GM19193 (cell line): ENCODE results near the gene HRH2.

Experiments used
- POLR2A ChIP-seq: IDR thresholded peaks from 4 replicates; pipeline ENCODE4 v1.6.1; 2011; ENCODE audit not compliant: insufficient read depth, insufficient read length; ENCODE audit errors: extremely low read depth

The HRH2 gene

DNA sequence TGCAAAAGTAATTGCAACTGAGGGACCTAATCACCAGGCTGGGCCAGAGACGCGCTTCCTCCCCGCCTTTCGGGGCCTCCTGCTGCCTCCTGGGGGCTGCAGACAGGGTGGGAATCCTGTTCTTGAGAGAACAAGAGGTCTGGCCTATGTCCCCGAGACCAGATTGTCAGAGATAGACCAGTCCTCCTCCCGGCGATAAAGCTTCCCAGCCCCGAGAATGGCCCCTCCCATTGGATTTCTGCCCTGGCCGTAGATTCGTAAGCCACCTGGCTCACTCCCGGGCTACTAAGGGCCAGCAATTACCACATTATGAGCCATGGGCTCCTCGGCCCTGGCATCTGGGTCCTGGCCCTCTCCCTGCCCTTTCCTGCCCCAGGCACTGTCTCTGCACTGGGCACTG is 70.4 kb downstream of the HRH2 start:
- TF ChIP-seq POLR2A: no peak

DNA sequence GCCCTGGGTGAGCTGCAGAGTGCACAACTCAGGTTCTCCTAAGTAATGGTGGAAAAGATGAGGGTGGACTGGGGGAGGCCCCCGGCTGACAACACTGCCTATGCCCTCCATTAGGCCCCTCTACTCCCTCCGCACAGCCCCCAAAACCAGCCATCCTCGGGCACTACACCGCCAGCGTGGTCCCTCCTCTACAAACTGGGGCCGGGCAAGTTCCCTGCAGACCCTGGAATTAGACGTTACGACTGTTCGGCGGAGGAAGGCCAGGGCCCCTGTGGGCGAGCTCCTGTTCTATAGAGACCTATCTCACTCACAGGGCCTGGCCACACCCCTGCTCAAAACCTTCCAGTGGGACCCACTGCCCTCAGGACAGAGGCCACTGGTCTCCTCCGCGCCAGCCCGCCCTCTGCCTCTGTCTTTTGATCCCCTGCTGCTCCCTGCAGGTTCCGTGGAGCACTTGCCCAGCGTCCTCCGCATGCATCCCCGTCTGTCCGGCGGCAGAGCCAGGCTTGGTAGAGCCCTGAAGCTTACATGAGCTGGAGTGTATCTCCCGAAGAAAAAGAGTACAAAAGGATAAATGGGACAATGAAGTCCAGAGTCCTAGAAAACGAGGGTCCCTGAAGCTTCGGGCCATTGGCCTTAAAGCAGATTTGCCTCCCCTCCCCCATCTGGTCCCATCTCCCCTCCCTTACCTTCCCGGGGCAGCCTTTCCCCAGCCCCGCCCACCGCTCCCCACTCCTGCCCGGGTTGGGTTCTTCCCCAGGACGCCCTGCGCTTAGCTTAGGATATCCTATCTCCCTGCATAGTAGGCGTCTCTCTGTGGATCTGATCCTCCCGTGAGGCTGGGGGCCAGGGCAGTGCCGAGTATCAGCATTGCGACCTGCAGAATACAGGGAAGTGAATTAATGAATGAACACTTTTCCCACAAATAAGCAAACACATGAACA is 71.3 kb downstream of the HRH2 start:
- TF ChIP-seq POLR2A: no peak

DNA sequence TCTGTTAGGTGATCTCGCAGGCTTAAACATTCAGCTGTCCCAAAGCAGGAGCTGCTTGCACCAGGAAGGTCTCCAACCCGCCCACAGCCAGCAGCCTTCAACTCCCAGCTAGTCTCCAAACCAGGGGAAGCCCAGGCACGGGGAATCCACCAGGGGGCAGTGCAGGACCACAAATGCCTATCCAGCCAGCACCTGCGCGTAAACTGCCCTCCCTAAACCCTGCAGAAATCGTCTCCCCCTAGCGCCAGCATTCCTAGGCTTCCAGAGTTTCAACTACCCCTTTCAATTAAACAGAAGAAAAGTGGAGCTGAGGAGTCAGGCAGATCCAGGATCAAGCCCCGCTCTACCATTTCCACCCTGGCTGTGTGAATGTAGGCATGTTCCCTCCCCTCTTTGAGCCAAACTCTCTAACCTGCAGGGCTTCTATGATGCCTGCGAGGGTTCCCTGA is 72.0 kb downstream of the HRH2 start:
- TF ChIP-seq POLR2A: no peak

DNA sequence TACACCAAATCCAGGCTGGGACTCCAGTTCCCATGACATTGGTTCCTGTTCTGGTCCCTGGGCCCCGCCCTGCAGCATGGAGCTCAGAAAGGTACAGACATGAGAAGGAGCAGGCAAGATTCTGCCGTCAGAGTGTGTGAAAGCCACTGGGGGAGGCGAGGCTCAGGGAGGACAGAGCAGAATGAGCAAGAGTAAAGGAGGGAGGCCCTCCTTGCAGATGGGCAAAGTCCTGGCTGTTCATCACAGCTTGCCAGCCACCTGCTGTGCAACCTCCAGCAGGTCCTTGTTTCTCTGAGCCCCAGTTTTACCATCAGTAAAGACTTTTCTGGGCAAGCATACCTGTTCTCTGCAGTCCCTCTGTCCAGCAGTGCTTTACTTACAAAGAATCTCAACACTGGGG is 73.3 kb downstream of the HRH2 start:
- no peak for TF ChIP-seq POLR2A

DNA sequence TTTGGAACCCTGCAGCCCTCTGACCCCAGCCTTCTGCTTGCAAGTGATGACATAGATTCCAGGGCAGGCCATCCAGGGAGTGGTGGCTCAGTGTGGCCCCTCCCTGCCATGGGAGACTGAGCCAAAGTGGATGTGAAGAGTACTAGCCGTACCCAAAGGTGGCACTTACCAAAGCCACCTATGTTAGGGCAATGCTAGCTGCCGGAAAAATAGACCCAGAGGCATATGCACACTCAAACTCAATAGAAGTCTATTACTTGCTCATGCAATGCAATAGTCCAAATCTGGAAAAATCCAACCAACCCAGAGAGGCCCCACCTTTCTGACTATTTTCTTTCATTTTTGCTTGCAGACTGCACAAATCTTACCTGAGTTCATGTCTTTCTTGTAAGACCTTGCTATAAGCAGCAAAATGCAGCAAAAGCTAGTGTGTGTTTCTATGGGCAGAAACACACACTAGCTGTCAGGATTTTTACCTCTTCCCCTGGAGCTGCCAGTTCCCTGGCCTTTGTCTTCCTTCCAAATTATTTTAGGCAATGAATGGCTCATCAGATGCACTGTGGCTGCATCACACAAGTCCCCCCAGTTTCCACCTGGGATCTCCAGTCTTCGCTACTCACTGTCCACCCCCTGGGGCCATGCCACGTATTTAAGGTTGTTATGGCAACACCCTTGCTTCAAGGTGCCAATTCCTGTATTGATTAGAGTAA is 74.0 kb downstream of the HRH2 start:
- TF ChIP-seq POLR2A: no peak

DNA sequence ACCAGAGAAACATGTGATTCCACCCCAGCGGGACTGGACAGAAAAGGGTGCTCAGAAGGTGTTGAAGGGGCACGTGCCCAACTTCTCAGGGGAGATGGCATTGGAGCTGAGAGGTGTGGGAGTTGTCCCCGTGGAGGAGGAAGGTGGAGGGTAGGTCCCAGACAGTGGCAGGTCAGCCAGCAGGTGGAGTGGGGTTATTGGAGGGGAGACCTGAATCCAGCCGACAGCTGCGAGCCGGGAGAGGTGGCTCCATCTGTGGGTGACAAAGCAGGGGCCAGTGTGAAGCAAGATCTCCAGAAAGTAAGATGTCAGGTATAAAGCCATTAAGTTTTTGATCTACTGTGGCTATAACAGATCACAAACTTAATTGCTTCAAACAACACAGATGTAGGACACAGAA is 75.1 kb downstream of the HRH2 start:
- TF ChIP-seq POLR2A: no peak

DNA sequence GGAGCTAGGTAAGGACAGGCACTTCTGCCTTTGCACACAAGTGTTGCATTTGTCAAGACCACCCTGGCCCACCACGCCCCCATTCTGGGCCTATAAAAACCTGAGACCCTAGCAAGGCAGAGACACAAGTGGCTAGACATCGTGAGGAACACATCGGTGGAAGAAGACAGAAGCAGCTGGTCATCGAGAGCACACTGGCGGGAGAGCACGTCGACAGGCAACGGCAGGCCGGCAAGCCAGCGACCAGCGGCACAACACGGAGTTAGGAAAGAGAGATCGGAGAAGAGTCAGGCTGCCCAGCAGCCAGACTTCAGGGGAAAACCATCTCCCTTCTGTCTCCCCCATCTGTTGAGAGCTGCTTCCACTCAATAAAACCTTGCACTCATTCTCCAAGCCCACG is 76.1 kb downstream of the HRH2 start:
- TF ChIP-seq POLR2A: no peak

DNA sequence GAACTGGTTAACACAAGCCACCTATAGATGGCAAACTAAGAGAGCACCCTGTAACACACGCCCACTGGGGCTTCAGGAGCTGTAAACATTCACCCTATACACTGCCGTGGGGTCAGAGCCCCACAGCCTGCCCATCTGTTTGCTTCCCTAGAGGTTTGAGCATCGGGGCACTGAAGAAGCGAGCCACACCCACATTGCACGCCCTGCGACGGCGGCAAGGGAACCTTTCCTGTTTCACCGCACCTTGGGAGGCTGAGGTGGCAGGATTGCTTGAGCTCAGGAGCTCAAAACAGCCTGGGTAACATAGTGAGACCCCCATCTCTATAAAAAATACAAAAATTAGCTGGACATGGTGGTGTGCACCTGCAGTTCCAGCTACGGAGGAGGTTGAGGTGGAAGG is 76.6 kb downstream of the HRH2 start:
- TF ChIP-seq POLR2A: no peak

DNA sequence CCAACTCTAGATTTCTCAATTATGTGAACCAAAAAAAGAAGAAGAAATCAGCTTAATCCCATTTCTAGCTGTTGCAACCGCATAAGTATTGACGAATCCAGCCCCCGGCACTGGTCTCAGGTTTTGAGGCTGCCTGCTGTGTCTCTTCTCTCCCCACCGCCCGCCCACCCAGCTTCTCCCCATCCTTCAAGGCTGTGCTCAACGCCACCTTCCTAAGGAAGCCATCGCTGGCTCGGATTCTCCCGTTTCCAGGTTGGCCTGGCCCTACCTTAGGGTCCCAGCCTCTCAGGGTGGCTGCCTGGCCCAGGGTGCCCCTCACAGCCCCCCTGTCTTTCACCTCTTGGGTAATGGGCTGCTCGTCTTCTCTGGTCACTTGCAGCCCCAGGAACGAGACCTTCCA is 77.8 kb downstream of the HRH2 start:
- no peak for TF ChIP-seq POLR2A

DNA sequence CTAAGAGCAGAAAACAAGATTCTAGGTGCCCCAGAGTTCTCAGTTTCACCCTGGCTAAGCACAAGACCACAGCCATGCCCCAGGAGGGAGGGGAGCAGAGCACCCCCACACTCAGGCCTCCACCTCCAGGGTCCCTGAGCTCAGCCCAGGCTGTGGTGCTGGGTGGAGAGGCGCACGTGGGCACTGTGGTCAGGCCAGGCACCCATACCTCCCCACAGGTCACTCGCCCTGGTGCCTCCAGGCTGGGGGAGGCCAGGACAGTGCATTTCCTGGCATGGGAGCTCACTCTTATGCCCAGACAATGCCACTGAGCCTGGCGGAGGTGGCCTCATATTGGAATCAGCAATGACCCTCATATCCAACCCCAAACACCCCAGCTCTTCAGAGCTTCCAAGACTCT is 78.8 kb downstream of the HRH2 start:
- no peak for TF ChIP-seq POLR2A

DNA sequence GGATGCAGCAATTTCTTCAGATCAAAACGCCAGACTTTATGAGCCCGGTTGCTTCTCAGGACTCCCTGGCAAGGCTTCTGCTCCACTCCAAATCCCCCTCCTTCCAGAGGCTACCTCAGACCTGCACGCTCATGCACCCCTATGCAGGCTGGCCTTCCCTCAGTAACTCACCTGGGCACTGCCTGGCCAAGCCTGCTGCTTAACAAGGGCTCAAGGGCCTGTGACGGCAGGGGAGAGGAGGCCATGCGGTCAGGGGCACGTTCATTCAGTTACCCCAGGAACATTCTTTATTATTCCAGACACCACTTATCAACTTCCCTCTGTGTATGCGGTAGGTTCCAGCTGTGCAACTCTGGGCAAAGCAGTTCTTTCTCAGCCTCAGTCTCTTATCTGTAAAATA is 79.6 kb downstream of the HRH2 start:
- TF ChIP-seq POLR2A: no peak

DNA sequence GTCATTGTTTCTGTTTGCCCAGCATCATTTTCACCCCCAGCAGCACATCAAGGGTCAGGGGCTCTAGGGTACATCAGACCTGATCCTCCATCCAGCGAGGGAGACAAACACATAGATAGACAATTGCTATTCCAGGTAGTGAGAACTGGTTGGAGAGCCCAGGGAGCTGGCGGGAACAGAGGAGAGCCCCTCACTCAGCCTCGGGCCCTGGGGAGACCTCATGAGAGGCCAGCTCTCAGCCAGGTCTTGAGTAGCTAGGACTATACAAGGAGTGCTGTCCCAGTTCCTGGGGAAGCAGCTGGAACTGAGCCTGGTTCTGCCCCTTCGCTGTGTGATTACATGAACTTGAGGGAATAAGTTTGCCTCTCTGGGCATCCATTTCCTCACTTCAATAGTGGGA is 80.3 kb downstream of the HRH2 start:
- no peak for TF ChIP-seq POLR2A

DNA sequence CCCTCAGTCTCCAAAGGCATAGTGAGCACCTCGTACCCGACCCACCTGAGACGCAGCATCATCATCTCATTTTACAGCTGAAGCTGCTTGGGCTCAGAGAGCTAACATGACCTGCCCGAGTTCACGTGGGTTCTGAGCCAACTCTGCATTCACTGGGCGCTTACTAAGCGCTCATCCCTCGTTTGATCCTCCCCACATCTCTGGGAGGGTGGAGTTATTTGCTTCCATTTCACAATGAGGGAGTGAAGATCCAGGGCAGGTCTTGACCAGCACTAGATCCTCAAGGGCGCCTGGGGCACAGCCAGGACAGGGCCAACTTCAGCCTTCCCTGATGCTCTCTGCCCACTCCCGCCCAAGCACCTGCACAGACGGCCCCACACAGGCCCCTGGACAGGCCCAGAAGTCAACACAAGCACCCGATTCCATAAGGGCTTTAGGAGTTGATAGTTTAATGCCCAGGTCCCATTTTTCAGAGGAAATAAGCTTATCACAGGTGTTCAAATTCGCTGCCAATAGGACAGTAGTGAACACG is 80.8 kb downstream of the HRH2 start:
- TF ChIP-seq POLR2A: no peak

DNA sequence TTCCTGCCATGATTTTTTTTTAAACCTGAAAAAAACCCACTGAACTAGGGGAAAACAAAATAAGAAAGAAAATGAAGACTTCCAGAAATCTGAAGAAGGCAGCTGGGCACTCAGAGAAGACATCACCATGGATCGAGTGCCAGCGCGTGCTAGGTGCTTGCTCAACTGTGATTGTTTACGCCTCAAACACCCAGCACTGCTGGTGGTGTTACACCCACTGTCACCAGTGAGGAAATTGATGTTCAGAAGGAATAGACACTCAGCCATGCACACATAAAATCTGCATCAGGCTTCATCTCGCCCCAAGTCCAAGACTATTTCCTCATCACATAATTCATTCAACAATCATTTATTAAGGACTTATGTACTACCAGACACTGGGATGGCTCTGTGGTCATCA is 82.1 kb downstream of the HRH2 start:
- no peak for TF ChIP-seq POLR2A

DNA sequence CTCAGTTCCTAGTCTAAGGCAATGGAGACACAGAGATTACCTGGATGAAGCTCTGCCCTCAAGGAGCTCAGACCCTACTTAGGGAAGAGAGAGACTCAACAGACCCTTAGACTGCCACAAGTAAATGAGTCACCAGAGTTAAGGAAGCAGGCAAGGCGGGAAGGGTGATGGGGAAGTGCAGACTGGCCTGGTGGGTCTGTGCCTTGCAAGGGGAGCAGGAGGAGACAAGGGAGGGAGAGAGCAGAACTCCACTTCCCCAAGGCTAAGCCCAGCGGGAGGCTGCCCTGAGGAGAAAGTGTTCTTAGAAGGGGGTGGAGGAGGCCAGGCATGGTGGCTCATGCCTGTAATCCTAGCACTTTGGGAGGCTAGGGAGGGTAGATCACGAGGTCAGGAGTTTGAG is 83.7 kb downstream of the HRH2 start:
- TF ChIP-seq POLR2A: no peak

DNA sequence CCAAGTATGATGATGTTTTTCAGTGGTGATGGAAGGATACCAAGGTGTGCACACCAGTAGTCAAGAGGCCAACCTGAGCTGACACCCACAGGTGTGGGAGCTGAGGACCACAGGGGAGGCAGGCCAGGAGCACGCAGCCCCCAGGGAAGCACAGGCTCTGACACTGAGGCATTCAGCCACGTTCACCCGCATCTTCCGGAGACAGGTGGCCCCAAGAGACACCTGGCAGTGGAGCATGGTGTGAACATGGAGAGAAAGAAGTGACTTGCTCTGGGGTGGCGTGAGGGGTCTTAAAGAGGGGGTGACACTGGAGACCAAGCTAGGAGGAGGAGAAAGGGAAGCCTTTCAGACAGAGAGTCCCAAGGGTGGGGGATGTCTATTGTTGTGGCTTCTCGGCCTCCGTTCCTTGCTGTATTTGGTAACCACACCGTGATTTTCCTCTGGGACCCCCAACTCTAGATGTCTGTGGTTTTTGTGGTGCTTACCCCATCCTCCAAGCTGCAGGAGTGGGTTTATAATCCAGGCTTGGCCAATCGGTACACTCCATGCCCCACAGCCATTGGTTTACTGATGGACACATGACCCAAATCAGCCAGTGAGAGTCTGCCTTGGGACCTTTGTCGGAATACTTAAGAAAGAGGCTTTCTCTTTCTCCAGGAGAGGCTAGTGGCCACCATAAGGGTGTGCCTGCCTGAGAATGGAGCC is 84.6 kb downstream of the HRH2 start:
- TF ChIP-seq POLR2A: no peak

DNA sequence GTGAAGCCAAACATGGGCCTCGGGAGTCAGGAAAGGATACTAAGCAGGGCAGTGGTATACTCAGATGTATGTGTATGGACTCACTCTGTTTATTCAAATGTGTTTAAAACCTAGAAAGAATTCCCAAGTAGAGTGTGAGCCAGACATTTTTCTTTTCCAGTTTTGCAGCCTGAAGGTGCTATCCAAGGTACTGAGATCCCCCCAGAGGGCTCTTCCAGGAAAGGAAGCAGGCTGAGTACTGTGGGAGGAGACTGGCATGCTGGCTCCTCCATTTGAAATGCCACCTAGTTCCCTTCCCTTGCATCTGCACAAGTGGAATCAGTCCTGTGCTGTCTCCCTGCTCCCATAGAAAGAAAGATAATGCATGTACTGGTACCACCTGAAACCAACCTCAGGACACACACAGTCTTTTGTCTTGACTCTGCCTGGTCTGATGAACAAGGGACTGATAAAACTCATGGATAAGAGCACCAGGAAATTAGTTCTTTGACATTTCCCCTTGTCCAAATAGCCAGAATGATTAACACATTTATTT is 85.9 kb downstream of the HRH2 start:
- TF ChIP-seq POLR2A: no peak
